A673 (cell line): ENCODE data around the gene MX2.

Source experiments
- EZH2 ChIP-seq: fragments of 200-600 bp; sonication (generic); IDR thresholded peaks from 2 replicates; pipeline ENCODE4 v1.6.1; 2017; ENCODE audit warnings: borderline replicate concordance, low read depth, mild to moderate bottlenecking, mixed read lengths, antibody characterized with exemption, low read length; ENCODE audit not compliant: poor library complexity, severe bottlenecking
- TF ChIP-seq, protein P1 (sequence below): fragments of 300-800, 200-600 bp; sonication (generic); conservative IDR thresholded peaks from 2 replicates; pipeline ENCODE4 v1.5.1; 2017; ENCODE audit warnings: low read depth, mild to moderate bottlenecking, antibody characterized with exemption, low read length, moderate library complexity, mixed read lengths

DNA sequence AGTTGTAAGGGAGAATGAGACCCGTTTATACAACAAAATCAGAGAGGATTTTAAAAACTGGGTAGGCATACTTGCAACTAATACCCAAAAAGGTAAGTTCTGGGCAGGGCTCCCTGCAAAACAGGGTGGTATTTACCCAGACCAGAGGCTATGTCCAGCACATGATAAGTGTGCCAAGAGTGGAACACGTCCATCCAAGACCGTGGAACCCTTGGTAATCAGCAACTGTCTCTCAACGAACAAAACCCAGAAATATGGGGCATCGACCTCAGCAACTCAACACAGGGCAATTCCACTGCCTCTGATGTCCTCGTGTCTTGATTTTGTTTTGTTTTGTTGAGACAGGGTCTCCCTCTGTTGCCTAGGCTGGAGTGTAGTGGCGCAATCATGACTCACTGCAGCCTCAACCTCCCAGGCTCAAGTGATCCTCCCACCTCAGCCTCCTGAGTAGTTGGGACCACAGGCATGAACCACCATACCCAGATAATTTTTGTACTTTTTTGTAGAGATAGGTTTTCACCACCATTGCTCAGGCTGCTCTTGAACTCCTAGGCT is 37.5 kb downstream of the MX2 start:
- TF ChIP-seq, protein P1, sequence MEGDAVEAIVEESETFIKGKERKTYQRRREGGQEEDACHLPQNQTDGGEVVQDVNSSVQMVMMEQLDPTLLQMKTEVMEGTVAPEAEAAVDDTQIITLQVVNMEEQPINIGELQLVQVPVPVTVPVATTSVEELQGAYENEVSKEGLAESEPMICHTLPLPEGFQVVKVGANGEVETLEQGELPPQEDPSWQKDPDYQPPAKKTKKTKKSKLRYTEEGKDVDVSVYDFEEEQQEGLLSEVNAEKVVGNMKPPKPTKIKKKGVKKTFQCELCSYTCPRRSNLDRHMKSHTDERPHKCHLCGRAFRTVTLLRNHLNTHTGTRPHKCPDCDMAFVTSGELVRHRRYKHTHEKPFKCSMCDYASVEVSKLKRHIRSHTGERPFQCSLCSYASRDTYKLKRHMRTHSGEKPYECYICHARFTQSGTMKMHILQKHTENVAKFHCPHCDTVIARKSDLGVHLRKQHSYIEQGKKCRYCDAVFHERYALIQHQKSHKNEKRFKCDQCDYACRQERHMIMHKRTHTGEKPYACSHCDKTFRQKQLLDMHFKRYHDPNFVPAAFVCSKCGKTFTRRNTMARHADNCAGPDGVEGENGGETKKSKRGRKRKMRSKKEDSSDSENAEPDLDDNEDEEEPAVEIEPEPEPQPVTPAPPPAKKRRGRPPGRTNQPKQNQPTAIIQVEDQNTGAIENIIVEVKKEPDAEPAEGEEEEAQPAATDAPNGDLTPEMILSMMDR = no peak
- no peak for TF ChIP-seq EZH2
